PC-3 (cell line): Measurements from ENCODE around the gene SOWAHC. TPM values are rescaled to one million over a fixed set of nuclear protein-coding genes. Genes with fewer than 3 reads are reported as not detected.

Experiments
- ATAC-seq: fragments of 200-7000 bp; cut with Tn5 transposase; 2 replicates; pipeline ENCODE4 v1.9.1; 2020; ENCODE audit warnings: mild to moderate bottlenecking, moderate library complexity
- BruUV-seq: library from RNA; stranded (reverse); fragments of 400-500 nt; replicated peaks from 2 replicates; lab custom pipeline; 2021; lab: Mats Ljungman, UMichigan
- CTCF ChIA-PET: fragments of 300-600 bp; sonication (Branson Sonifier 250); formaldehyde crosslinking; loops from one replicate; lab custom pipeline; 2022; ENCODE audit warnings: antibody characterized with exemption; lab: Charles Lee
- POLR2A ChIA-PET: fragments of 300-600 bp; sonication (Branson Sonifier 250); formaldehyde crosslinking; loops from one replicate; lab custom pipeline; 2022; ENCODE audit warnings: antibody characterized with exemption; ENCODE audit not compliant: unreplicated experiment; lab: Charles Lee
- DNase-seq: peaks from one replicate; pipeline ENCODE4 v3.0.0-alpha.2; 2015
- H2AFZ ChIP-seq: fragments of 300-600 bp; sonication (generic); 2 replicates; pipeline ENCODE4 v1.6.0; 2016; ENCODE audit warnings: antibody characterized with exemption, low read length
- H3F3A ChIP-seq: fragments of 300-600 bp; sonication (generic); one replicate; pipeline ENCODE4 v1.6.0; 2017; ENCODE audit warnings: antibody characterized with exemption, low read length, control low read depth, mild to moderate bottlenecking; ENCODE audit not compliant: unreplicated experiment
- H3K27ac ChIP-seq: fragments of 300-600 bp; sonication (generic); 2 replicates; pipeline ENCODE4 v1.5.1; 2016; ENCODE audit warnings: mild to moderate bottlenecking, low read length
- H3K27me3 ChIP-seq: fragments of 300-600 bp; sonication (generic); 2 replicates; pipeline ENCODE4 v1.6.1; 2016; ENCODE audit warnings: low read length, mixed read lengths
- H3K36me3 ChIP-seq: fragments of 300-600 bp; sonication (generic); 2 replicates; pipeline ENCODE4 v1.6.1; 2016; ENCODE audit warnings: low read depth, mixed run types, low read length, mixed read lengths
- H3K4me1 ChIP-seq: fragments of 300-600 bp; sonication (generic); 2 replicates; pipeline ENCODE4 v1.5.1; 2016; ENCODE audit warnings: low read length; ENCODE audit not compliant: insufficient read depth
- H3K4me2 ChIP-seq: fragments of 300-600 bp; sonication (generic); 2 replicates; pipeline ENCODE4 v1.6.0; 2016; ENCODE audit warnings: low read length
- H3K4me3 ChIP-seq: fragments of 300-600 bp; sonication (generic); 2 replicates; pipeline ENCODE4 v1.5.1; 2016; ENCODE audit warnings: mild to moderate bottlenecking, low read length, mixed read lengths
- H3K79me2 ChIP-seq: fragments of 300-600 bp; sonication (generic); 2 replicates; pipeline ENCODE4 v1.6.1; 2017; ENCODE audit warnings: low read length, mixed read lengths
- H3K9ac ChIP-seq: fragments of 300-600 bp; sonication (generic); 2 replicates; pipeline ENCODE4 v1.6.0; 2016; ENCODE audit warnings: mild to moderate bottlenecking, low read length
- H3K9me2 ChIP-seq: fragments of 300-600 bp; sonication (generic); replicated peaks from 2 replicates; pipeline ENCODE4 v1.6.1; 2016; ENCODE audit warnings: mixed run types, low read length, mixed read lengths
- H3K9me3 ChIP-seq: fragments of 300-600 bp; sonication (generic); 2 replicates; pipeline ENCODE4 v1.6.1; 2016; ENCODE audit warnings: low read length, mixed read lengths
- H4K20me1 ChIP-seq: fragments of 300-600 bp; sonication (generic); 2 replicates; pipeline ENCODE4 v1.6.1; 2016; ENCODE audit warnings: low read length, mixed read lengths
- CTCF ChIP-seq: fragments of 300-600 bp; sonication (generic); conservative IDR thresholded peaks from 2 replicates; pipeline ENCODE4 v1.5.1; 2017; ENCODE audit warnings: antibody characterized with exemption, low read depth, mild to moderate bottlenecking, low read length
- EZH2 ChIP-seq: fragments of 300-600 bp; sonication (generic); IDR thresholded peaks from one replicate; pipeline ENCODE4 v1.6.1; 2017; ENCODE audit warnings: antibody characterized with exemption, mild to moderate bottlenecking, low read length; ENCODE audit not compliant: unreplicated experiment
- EZH2phosphoT487 ChIP-seq: fragments of 300-600 bp; sonication (generic); IDR thresholded peaks from 2 replicates; pipeline ENCODE4 v1.6.1; 2018; ENCODE audit warnings: mild to moderate bottlenecking, antibody characterized with exemption, low read length, borderline replicate concordance
- intact Hi-C: fragments of 100-400 bp; cut with micrococcal nuclease; formaldehyde crosslinking; loops from 2 replicates; pipeline ENCODE4 v1.9.0; 2023
- total RNA-seq: library from RNA; depleted of rRNA; stranded (reverse); fragments of >200 nt; gene quantifications from 2 replicates; pipeline ENCODE4 v1.2.3, GENCODE V29; 2014

SOWAHC gene
- total RNA-seq, 1 experiment from 2014 or later, result 27.4 TPM

GRCh38 chr2:109659396-109660045 lies 45.4 kb downstream of the SOWAHC start:
- TF ChIP-seq CTCF (no peak), EZH2phosphoT487 (no peak), EZH2 (no peak)
- intact Hi-C loops, result no loop called here
- no TSS peak for BruUV-seq

GRCh38 chr2:109660046-109660860 lies 46.1 kb downstream of the SOWAHC start:
- Histone ChIP-seq H3K4me3 (no peak overlapping the region), H3K9me2 (no peaks in the 10 kb centered on the region), H3K4me2 (no peak overlapping the region), H3K9me3 (no peaks in the 10 kb centered on the region), H3K4me1 (no peaks in the 10 kb centered on the region), H3K27ac (no peak overlapping the region), H3K36me3 (no peaks in the 10 kb centered on the region), H3K27me3 (no peaks in the 10 kb centered on the region), H3K79me2 (no peaks in the 10 kb centered on the region), H3K9ac (no peak overlapping the region), H2AFZ (no peak overlapping the region), H4K20me1 (no peaks in the 10 kb centered on the region), H3F3A (no peaks in the 10 kb centered on the region)
- no TSS peak for BruUV-seq
- TF ChIP-seq EZH2 (no peak), EZH2phosphoT487 (no peak), CTCF (no peak)
- intact Hi-C loops, result no loop called here
- ATAC-seq (no peak), DNase-seq (no peak)
- ChIA-PET POLR2A (no interaction called here), CTCF (no interaction called here)

More at GRCh38 chr2:109659396-109660045, 45.4 kb downstream of the SOWAHC start:
- ChIA-PET POLR2A (interaction anchor here (0.6 kb wide), 1 partner anchor 94 kb away, joined by 4 read pairs; no protein-coding TSS in a partner anchor), CTCF (no interaction called here)
- DNase-seq (no peak), ATAC-seq (no peak)
- no peaks in the 10 kb centered on the region for H3K4me1 ChIP-seq
- H3K27me3 ChIP-seq, result no peaks in the 10 kb centered on the region
- no peak overlapping the region for H3K4me3 ChIP-seq
- H2AFZ ChIP-seq, result no peak overlapping the region
- H3K9me2 ChIP-seq, result no peaks in the 10 kb centered on the region
- H3K4me2 ChIP-seq, result no peak overlapping the region
- no peaks in the 10 kb centered on the region for H3F3A ChIP-seq
- no peaks in the 10 kb centered on the region for H3K9me3 ChIP-seq
- H3K79me2 ChIP-seq, result no peaks in the 10 kb centered on the region
- H3K36me3 ChIP-seq, result no peaks in the 10 kb centered on the region
- H3K9ac ChIP-seq, result no peak overlapping the region
- H4K20me1 ChIP-seq, result no peaks in the 10 kb centered on the region
- H3K27ac ChIP-seq, result no peak overlapping the region
